Suprapubic skin (tissue), 4 donors: ENCODE results near the gene TTC24. TPM values are rescaled to one million over a fixed set of nuclear protein-coding genes. Genes with fewer than 3 reads are reported as not detected.

Experiments
- DNase-seq, 2 donors: peaks; one replicate each; pipeline ENCODE4 v3.0.0-alpha.2; 2019; ENCODE audit warnings: low spot score in 2 of 2
- H3K27ac ChIP-seq: fragments of 200-600 bp; sonication (generic); one replicate; pipeline ENCODE4 v1.5.1; 2019
- H3K27me3 ChIP-seq: fragments of 200-600 bp; sonication (generic); one replicate; pipeline ENCODE4 v1.5.1; 2019
- H3K36me3 ChIP-seq: fragments of 200-600 bp; sonication (generic); one replicate; pipeline ENCODE4 v1.5.1; 2019
- H3K4me1 ChIP-seq: fragments of 200-600 bp; sonication (generic); one replicate; pipeline ENCODE4 v1.5.1; 2019
- H3K4me3 ChIP-seq: fragments of 200-600 bp; sonication (generic); one replicate; pipeline ENCODE4 v1.5.1; 2019; ENCODE audit warnings: mild to moderate bottlenecking
- H3K9me3 ChIP-seq: fragments of 200-600 bp; sonication (generic); one replicate; pipeline ENCODE4 v1.5.1; 2019
- CTCF ChIP-seq, 2 donors: fragments of 200-600 bp in 1 of 2; fragments of 450-650 bp in 1 of 2; sonication (generic) in 1 of 2; IDR thresholded peaks; one replicate each; pipeline ENCODE4 v1.5.1; 2016 to 2019; ENCODE audit warnings: antibody characterized with exemption in 2 of 2, mild to moderate bottlenecking in 1 of 2, moderate library complexity in 1 of 2
- EP300 ChIP-seq: sonication (generic); formaldehyde crosslinking; IDR thresholded peaks from one replicate; pipeline ENCODE4 v1.6.1; 2017; ENCODE audit warnings: antibody characterized with exemption
- POLR2A ChIP-seq, 2 donors: fragments of 450-650 bp; IDR thresholded peaks; one replicate each; pipeline ENCODE4 v1.6.1; 2017; ENCODE audit warnings: antibody characterized with exemption in 2 of 2, mild to moderate bottlenecking in 2 of 2, moderate library complexity in 2 of 2
- POLR2AphosphoS5 ChIP-seq, 3 donors: sonication (generic); formaldehyde crosslinking; IDR thresholded peaks; one replicate each; pipeline ENCODE4 v1.6.1; 2017; ENCODE audit warnings: antibody characterized with exemption in 3 of 3
- WGBS: methylation state at CpG from one replicate; pipeline ENCODE4 v1.1.5; 2018; 5-methylcytosine and 5-hydroxymethylcytosine counted together
- total RNA-seq, 4 donors: library from RNA; depleted of rRNA; stranded (reverse); fragments of >200 nt; gene quantifications; one replicate each; pipeline ENCODE4 v1.1.0, GENCODE V29; 2016

The TTC24 gene
- total RNA-seq, result not detected

GRCh38 chr1:156579472-156579871, at the start of gene TTC24:
TSS of gene TTC24 (plus strand) at chr1:156579723. CDS start at chr1:156581365, 1,642 bp downstream.
- TF ChIP-seq POLR2A (IDR thresholded peaks at IDR 0.05) (no peak), CTCF (IDR thresholded peaks at IDR 0.05) (no peak), EP300 (no peak), POLR2AphosphoS5 (IDR thresholded peaks at IDR 0.05) (no peak)
- Histone ChIP-seq H3K36me3 (no peaks in the 10 kb centered on the region), H3K9me3 (no peaks in the 10 kb centered on the region), H3K27me3 (no peaks in the 10 kb centered on the region), H3K27ac (no peak within 1 kb of the TSS), H3K4me3 (no peak within 1 kb of the TSS), H3K4me1 (no peaks in the 10 kb centered on the region)
- no peak for DNase-seq
- WGBS, result 84% methylated on average over 5 of the region's 5 CpGs

- Histone ChIP-seq H3K27me3 (no peaks in the 10 kb centered on the region), H3K36me3 (no peaks in the 10 kb centered on the region), H3K4me3 (no peak overlapping the region), H3K9me3 (no peaks in the 10 kb centered on the region), H3K27ac (no peak overlapping the region), H3K4me1 (peaks cover 6% of the 10 kb centered on the region)
- no peak for DNase-seq
- WGBS, result 94% methylated on average over 16 of the region's 18 CpGs
- TF ChIP-seq POLR2AphosphoS5 (IDR thresholded peaks at IDR 0.05), result no peak
- no peak for TF ChIP-seq CTCF (IDR thresholded peaks at IDR 0.05)
- no peak for TF ChIP-seq POLR2A (IDR thresholded peaks at IDR 0.05)
- no peak for TF ChIP-seq EP300
Measured at GRCh38 chr1:156530006-156530405, 49.5 kb upstream of the TTC24 start.

DNA sequence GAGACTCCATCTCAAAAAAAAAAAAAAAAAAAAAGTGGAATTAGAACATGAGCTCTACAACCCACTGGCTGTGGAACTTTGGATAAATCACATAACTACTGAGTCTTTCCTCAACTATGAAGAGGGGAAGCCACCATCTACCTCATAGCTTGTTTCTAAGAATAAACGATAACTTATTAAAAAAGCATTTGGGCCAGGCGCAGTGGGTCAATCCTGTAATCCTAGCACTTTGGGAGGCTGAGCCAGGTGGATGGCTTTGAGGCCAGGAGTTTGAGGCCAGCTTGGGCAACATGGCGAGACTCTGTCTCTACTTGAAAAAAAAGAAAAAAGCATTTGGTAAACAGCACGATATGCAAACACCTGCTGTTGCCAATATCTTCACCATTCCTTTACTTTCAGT, 47.1 kb upstream of the TTC24 start:
- H3K4me3 ChIP-seq, result no peak overlapping the region
- no peaks in the 10 kb centered on the region for H3K27me3 ChIP-seq
- WGBS, result 96% methylated on average over 4 of the region's 4 CpGs
- H3K4me1 ChIP-seq, result peaks cover 3% of the 10 kb centered on the region
- no peaks in the 10 kb centered on the region for H3K9me3 ChIP-seq
- TF ChIP-seq CTCF (IDR thresholded peaks at IDR 0.05), result no peak
- TF ChIP-seq POLR2AphosphoS5 (IDR thresholded peaks at IDR 0.05), result no peak
- TF ChIP-seq EP300, result no peak
- TF ChIP-seq POLR2A (IDR thresholded peaks at IDR 0.05), result no peak
- no peaks in the 10 kb centered on the region for H3K36me3 ChIP-seq
- H3K27ac ChIP-seq, result no peak overlapping the region
- no peak for DNase-seq

DNA sequence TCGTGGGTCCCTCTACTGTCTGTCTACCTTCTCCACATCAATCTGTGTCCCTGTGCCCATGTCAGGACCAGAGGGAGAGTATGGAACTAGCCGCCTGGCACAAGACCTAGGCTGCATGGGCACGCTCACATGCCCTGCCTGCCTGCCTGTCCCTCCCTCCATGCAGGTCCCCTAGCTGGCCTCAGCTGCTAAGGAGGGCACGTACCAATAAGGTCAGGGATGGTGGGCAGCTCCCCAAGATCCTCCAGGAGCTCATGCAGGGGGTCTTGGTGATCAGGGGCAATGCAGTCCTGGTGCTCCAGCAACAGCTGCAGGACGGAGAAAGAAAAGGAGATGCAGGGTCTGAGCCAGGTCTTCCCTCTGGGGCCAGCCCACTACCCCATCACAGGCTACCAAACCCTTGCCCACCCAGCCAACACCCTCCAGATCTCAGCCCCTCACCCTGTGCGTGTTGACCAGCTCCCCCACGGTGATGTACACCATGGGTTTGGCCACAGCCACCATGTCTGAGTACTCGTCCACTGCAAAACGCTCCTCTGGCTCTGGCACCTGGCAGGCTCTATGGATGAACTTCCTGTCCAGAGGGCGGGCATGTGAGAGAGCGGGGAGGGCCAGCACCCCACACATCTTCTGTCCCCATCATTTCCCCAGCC, 45.8 kb upstream of the TTC24 start:
- DNase-seq, result peak in 1 of 2 donors; percentile 73
- WGBS, result 86% methylated on average over 11 of the region's 11 CpGs
- TF ChIP-seq POLR2AphosphoS5 (IDR thresholded peaks at IDR 0.05), result no peak
- no peak for TF ChIP-seq CTCF (IDR thresholded peaks at IDR 0.05)
- no peak for TF ChIP-seq EP300
- TF ChIP-seq POLR2A (IDR thresholded peaks at IDR 0.05), result no peak
- no peaks in the 10 kb centered on the region for H3K9me3 ChIP-seq
- H3K27me3 ChIP-seq, result no peaks in the 10 kb centered on the region
- no peaks in the 10 kb centered on the region for H3K36me3 ChIP-seq
- no peak overlapping the region for H3K27ac ChIP-seq
- no peak overlapping the region for H3K4me3 ChIP-seq
- no peaks in the 10 kb centered on the region for H3K4me1 ChIP-seq

- TF ChIP-seq EP300 (no peak), CTCF (IDR thresholded peaks at IDR 0.05) (no peak), POLR2A (IDR thresholded peaks at IDR 0.05) (no peak)
- no peaks in the 10 kb centered on the region for H3K36me3 ChIP-seq
- peak in 1 of 2 donors; percentile 57 for DNase-seq
- no peak overlapping the region for H3K4me3 ChIP-seq
- no peaks in the 10 kb centered on the region for H3K9me3 ChIP-seq
- H3K4me1 ChIP-seq, result no peaks in the 10 kb centered on the region
- WGBS, result 89% methylated on average over 10 of the region's 12 CpGs
- no peaks in the 10 kb centered on the region for H3K27me3 ChIP-seq
- no peak overlapping the region for H3K27ac ChIP-seq
Measured at GRCh38 chr1:156534424-156535060, 45.0 kb upstream of the TTC24 start.
